Keratinocyte (primary cell): Measurements from ENCODE around the gene MRPS14.

Experiments used
- CTCF ChIP-seq, 3 experiments: IDR thresholded peaks in 1 of 3; conservative IDR thresholded peaks in 1 of 3; optimal IDR thresholded peaks in 1 of 3; 2 replicates in 2 of 3; 3 replicates in 1 of 3; pipeline versions ENCODE3 to v1.5.1; 2011; ENCODE audit warnings: low read length in 3 of 3, mild to moderate bottlenecking in 3 of 3, moderate library complexity in 2 of 3, control low read depth in 1 of 3, inconsistent platforms in 1 of 3; ENCODE audit not compliant: insufficient read depth in 2 of 3; ENCODE audit errors: extremely low read depth in 1 of 3
- EZH2 ChIP-seq: IDR thresholded peaks from one replicate; pipeline ENCODE4 v1.6.1; 2012; ENCODE audit warnings: inconsistent platforms, mild to moderate bottlenecking, low read length, moderate library complexity

- TF ChIP-seq CTCF (optimal IDR thresholded peaks at IDR 0.05 in 1 of 3, IDR thresholded peaks at IDR 0.05 in 1 of 3, conservative IDR thresholded peaks at IDR 0.05 in 1 of 3; ENCODE audit: extremely low read depth in 1 of 3, insufficient read depth in 2 of 3, low read length in 3 of 3) (no peak), EZH2 (no peak)
These were observed 58.3 kb downstream of the MRPS14 start for GRCh38 chr1:174964972-174965361.
